IPS-11a (cell line): Measurements from ENCODE around the gene KCTD16.

Source experiments
- H3K4me3 ChIP-seq: one replicate; pipeline ENCODE4 v1.5.1; 2013; ENCODE audit warnings: low read depth, low read length, control low read depth

The KCTD16 gene

DNA sequence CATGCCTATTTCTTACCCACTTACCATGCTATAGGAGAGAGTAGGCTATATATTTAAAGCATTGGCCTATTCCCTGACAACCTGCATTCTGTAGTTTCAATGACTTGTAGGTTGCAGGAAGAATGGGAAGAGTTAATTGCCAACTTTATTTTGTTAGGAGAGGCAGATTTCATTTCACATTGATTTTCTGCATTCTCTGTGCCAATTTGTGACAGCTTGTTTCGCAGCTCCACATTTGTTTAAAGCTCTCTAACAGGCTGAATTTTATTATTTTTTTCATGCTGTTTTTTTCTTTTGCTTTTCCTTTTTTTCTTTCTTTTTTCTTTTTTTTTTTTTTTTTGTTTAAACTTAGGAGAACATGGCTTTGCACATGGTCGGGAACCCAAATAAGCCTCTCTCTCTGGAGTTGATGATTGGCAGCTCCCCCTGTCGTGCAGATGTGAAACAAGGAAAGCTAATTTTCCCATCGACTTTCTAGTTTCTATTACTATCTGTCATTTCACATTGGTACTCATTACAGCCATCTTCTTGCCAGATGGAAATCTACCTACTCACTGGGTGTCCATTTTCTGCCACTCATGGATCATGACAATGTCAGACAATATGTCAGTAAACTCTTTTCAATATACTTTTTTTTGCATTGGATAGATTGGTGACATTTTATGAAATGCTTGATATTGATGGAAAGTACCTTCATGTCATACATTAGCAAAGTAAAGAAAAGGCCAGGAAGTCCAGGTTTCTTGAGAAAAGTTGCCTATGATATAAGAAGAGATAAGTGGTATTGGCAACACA lies 223.2 kb downstream of the KCTD16 start:
- no peak overlapping the region for H3K4me3 ChIP-seq

DNA sequence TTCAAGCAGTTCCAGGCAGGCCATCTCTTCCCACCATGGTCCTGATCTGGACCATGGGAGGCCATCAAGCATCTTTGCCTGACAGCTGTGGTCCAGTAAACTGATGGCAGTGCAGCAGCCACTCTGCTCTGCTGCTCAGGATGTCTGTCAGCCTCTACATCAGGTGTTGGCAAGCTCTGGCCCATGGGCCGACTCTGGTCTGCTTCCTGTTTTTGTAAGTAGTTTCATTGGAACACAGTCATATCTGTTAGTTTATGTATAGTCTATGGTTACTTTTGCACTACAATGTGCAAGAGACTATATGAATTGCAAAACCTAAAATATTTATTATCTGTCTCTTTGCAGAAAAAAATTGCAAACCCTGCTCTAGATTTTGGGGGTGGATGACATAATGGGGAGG lies 225.0 kb downstream of the KCTD16 start:
- no peak overlapping the region for H3K4me3 ChIP-seq

GRCh38 chr5:144403058-144403457 lies 232.4 kb downstream of the KCTD16 start:
- no peak overlapping the region for H3K4me3 ChIP-seq

- H3K4me3 ChIP-seq, result no peak overlapping the region
Measured at GRCh38 chr5:144403817-144404420, 233.2 kb downstream of the KCTD16 start.

DNA sequence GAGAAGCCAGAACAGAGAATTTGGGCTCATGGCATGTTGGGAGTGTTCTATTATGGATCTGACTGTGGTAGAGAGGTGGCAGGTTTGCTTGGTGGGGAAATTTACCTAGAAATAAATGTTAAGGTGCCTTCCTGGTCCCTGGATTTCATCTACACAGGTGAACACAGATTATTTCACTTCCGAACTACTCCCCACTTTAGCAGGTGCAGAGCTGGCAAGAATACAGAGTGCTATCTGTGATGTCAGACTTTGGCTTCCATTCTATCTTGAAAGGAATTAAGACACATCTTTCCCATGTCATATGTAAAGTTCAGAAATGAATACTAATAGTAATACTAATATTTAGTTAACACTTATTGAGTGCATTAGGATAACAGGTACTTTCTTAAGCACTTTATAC lies 234.0 kb downstream of the KCTD16 start:
- no peak overlapping the region for H3K4me3 ChIP-seq

DNA sequence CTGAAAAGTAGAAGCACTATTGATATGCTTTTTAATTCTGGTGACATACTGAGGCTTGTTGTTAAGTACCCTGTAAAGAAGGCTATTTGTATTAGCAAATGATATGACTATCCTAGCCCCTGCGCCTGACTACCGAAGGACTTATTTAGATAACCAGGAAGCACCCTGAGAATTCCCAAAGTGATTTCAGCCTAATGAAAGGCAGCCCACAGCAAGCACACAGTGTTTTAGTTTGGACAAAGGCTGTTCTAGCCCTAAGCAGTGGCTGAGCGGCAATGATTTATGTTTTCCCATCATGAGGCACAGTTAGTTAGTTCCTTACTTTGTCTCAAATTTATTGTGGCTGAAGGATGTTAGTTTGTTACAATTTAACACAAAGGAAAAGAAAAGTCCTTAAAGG lies 235.3 kb downstream of the KCTD16 start:
- no peak overlapping the region for H3K4me3 ChIP-seq

- no peak overlapping the region for H3K4me3 ChIP-seq
Measured at GRCh38 chr5:144406442-144406841, 235.8 kb downstream of the KCTD16 start.

DNA sequence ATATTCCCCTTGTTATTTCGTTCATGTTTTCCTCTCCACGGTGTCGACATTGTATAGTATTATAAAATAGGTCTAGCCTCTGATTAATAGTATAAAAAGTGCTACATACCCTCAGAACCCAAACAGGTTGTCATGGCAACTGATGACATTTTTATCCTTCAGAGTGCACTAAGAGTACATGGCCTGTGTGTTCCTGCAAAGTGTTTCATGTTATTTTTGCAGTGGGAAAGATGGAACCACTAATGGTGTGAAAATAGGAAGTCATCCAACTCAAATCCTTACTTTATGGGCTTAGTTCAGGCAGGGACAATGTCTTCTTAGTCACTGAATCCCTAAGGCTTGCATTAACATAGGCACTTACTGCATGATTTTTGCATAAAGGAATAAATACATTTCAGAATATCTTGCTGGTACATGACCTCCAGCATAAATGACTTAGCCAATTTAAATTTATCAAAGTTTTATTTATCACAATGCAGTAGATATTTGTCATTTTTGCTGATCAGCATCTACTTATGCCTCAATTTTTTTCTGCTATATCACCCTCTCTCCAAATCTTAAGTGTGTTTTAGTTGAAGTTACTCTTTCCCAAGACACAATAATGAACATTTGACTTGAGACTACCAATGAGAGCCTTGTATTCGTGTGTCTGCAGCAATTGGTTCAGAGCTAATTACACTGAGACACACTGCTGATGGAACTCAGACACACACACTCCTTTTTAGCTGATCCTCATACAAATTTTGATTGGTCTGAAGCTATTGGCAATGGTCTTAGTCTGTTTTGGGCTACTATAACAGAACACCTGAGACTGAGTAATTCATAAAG lies 243.7 kb downstream of the KCTD16 start:
- H3K4me3 ChIP-seq, result no peak overlapping the region

GRCh38 chr5:144416196-144416595 lies 245.5 kb downstream of the KCTD16 start:
- no peak overlapping the region for H3K4me3 ChIP-seq

- H3K4me3 ChIP-seq, result no peak overlapping the region
Measured at GRCh38 chr5:144418719-144419118, 248.0 kb downstream of the KCTD16 start.

- no peak overlapping the region for H3K4me3 ChIP-seq
Measured at GRCh38 chr5:144421411-144421810, 250.7 kb downstream of the KCTD16 start.

GRCh38 chr5:144422018-144422727 lies 251.5 kb downstream of the KCTD16 start:
- H3K4me3 ChIP-seq, result no peak overlapping the region

DNA sequence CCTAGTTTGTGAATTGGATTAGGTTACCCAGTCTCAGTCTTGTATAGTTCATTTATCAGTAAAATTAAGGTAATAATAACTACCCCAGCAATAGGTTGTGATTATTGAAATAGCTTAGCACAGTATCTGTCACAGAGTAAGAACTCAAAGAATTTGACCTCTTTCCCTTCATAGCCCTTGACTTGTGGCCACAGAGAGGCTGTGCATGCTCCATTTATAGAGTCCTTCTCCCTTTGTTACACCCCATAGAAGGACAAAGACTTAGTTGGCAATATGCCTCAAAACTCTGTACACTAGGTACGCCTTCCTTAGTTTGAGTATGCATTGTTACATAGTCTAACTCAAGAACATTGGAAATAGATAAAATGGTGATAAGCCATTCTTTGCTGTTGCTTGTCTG lies 257.2 kb downstream of the KCTD16 start:
- H3K4me3 ChIP-seq, result no peak overlapping the region

DNA sequence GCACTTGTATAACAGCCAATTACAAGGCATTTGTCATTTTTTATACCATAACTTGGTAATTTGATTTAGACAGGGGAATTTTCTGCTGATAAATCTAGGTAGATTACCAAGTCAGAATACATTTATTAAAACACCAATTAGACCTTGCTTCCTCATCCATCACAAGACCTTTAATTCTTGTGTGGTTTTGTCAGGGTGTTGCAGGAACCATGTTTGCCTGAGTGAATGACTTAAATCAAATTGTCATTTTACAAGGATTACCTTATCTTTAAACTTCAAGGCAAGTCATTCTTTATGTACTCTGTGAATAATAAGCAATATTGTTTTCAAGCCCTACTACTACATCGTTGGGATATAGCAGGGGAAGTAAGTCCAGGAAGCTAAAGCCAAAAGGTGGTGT lies 257.7 kb downstream of the KCTD16 start:
- H3K4me3 ChIP-seq, result no peak overlapping the region

DNA sequence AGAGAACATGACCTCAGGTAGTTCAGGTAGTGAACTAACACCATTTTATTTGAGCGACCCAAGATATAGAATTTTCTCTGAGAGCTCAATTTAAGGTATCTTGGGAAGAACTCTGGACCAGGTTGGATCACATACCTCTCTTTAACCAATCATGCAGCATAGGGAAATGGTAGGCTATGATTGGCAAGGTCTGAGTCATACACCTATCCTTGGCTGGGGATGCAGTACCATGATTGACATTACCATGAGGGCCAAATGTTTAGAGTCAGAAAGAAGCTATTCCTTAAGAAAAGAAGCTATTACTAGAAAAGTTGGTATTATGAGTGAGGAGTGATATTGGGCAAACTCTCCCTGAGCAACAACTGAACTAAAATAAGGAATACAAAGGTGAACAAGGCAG lies 258.7 kb downstream of the KCTD16 start:
- no peak overlapping the region for H3K4me3 ChIP-seq

GRCh38 chr5:144429905-144430304 lies 259.2 kb downstream of the KCTD16 start:
- H3K4me3 ChIP-seq, result no peak overlapping the region

- H3K4me3 ChIP-seq, result no peak overlapping the region
Measured at GRCh38 chr5:144433140-144433822, 262.6 kb downstream of the KCTD16 start.

DNA sequence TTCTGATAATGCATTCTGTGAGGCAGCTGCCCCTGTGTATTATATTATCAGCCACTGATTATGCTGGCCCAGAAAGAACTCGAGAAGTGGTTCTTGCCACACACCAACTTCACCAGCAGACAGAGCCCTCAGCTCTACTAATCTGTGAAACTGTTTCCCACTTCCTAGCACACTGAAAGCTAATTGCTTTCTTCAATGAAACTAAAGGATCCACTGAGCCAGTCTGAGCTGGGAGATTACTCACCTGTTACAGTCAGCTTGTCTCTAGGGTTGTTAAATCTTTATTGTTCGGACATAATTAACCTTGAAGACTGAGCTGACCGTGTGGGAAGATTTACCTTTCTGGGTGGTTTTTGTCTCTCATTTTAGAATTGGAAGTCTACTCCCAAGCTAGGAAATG lies 263.2 kb downstream of the KCTD16 start:
- H3K4me3 ChIP-seq, result no peak overlapping the region

DNA sequence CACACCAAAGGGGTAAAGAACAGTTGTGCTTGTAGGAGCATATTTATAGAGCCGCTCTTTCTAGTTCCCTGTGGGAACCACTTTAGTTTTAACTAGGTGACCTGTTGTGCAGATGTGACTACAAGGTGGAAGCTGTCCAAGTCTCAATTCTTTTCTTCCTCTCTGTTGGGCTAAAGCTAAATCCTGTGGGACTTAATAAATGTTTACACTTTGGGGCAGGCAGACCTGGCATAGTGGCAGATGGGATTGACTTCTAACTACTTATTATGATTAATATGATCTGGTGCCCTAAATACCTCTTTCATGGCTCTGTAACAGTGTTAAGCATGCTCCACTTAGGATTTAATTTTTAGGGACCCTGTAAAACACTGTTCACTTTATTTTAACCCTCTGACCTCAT lies 265.3 kb downstream of the KCTD16 start:
- H3K4me3 ChIP-seq, result no peak overlapping the region

DNA sequence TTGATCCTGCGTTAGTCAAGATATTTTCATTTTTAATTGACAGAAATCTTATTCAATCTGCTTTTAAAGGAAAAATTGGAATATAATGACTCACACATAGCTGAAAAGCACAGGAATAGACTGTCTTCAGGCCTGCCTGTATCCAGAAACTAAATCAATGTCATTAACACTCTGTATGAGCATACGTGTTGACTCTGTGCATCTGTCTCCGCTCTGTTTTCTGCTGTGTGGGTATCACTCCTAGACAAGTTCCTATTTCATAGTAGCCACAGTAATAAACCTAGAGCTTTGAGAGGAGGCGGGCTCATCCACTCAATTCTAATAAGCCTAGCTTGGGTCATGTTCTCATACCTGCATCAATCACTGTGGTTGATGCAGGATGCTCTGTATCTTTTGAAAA lies 267.6 kb downstream of the KCTD16 start:
- H3K4me3 ChIP-seq, result no peak overlapping the region

- H3K4me3 ChIP-seq, result no peak overlapping the region
Measured at GRCh38 chr5:144448457-144448856, 277.8 kb downstream of the KCTD16 start.
